Colonic mucosa (tissue), 4 donors: Measurements from ENCODE around the gene OR5A2. TPM values are rescaled to one million over a fixed set of nuclear protein-coding genes. Genes with fewer than 3 reads are reported as not detected.

ENCODE experiments used
- DNase-seq: peaks from one replicate; pipeline ENCODE4 v3.0.0-alpha.2; 2020
- H3K27ac ChIP-seq: fragments of 200-600 bp; one replicate; pipeline ENCODE4 v1.8.0; 2021
- H3K27me3 ChIP-seq: fragments of 200-600 bp; one replicate; pipeline ENCODE4 v1.8.0; 2021
- H3K36me3 ChIP-seq: fragments of 200-600 bp; one replicate; pipeline ENCODE4 v1.8.0; 2021
- H3K4me1 ChIP-seq: fragments of 200-600 bp; one replicate; pipeline ENCODE4 v1.8.0; 2021; ENCODE audit warnings: mild to moderate bottlenecking
- H3K4me3 ChIP-seq: fragments of 200-600 bp; one replicate; pipeline ENCODE4 v1.8.0; 2021
- H3K9ac ChIP-seq, 2 donors: one replicate each; pipeline ENCODE4 v1.7.0; 2013; ENCODE audit warnings: control low read depth in 2 of 2, low read depth in 2 of 2, low read length in 2 of 2
- H3K9me3 ChIP-seq: fragments of 200-600 bp; one replicate; pipeline ENCODE4 v1.8.0; 2021
- CTCF ChIP-seq: fragments of 200-600 bp; IDR thresholded peaks from one replicate; pipeline ENCODE4 v1.8.0; 2022; ENCODE audit warnings: antibody characterized with exemption, mild to moderate bottlenecking
- intact Hi-C: fragments of 100-400 bp; cut with DNase I; formaldehyde crosslinking; loops from one replicate; pipeline ENCODE4 v1.14.1; 2022
- total RNA-seq, 2 donors: library from RNA; stranded (reverse); fragmentation: NEBNext Ultra II Directional in 1 of 2; extraction: Animal tissue kit (Norgen Biotek cat#: 25700) in 1 of 2; gene quantifications; one replicate each; pipeline ENCODE4 v1.2.1, GENCODE V29; 2021
- donor health status: healthy.
- donor health status: DM: no; HTN: no; CAD: no.
- donor health status: DM: no; HTN: no; CAD: no.

Gene OR5A2
- not detected for total RNA-seq

GRCh38 chr11:59426361-59427067 is at the start of gene OR5A2:
Gene OR5A2, minus strand, starts transcription at chr11:59426413. Its CDS starts 3,460 bp downstream, at chr11:59422953.
- H3K36me3 ChIP-seq: no peaks in the 10 kb centered on the region
- H3K4me1 ChIP-seq: no peaks in the 10 kb centered on the region
- H3K9ac ChIP-seq: no peak within 1 kb of the TSS
- intact Hi-C loops: loop anchor here (10.0 kb wide), 1 partner anchor 142 kb away; no protein-coding TSS in a partner anchor
- no peaks in the 10 kb centered on the region for H3K9me3 ChIP-seq
- no peaks in the 10 kb centered on the region for H3K27me3 ChIP-seq
- H3K4me3 ChIP-seq: no peak within 1 kb of the TSS
- TF ChIP-seq CTCF: no peak
- DNase-seq: no peak
- H3K27ac ChIP-seq: no peak within 1 kb of the TSS

GRCh38 chr11:59475176-59475575 is 49.0 kb upstream of the OR5A2 start:
- H3K9me3 ChIP-seq: no peaks in the 10 kb centered on the region
- no peak overlapping the region for H3K9ac ChIP-seq
- DNase-seq: no peak
- no peak for TF ChIP-seq CTCF
- no peak overlapping the region for H3K27ac ChIP-seq
- no peaks in the 10 kb centered on the region for H3K27me3 ChIP-seq
- intact Hi-C loops: no loop called here
- H3K4me1 ChIP-seq: no peaks in the 10 kb centered on the region
- no peaks in the 10 kb centered on the region for H3K36me3 ChIP-seq
- no peak overlapping the region for H3K4me3 ChIP-seq

GRCh38 chr11:59473015-59473414 is 46.8 kb upstream of the OR5A2 start, which contains the start of gene OR4D10:
Gene OR4D10, plus strand, starts transcription at chr11:59473315. Its CDS starts 4,115 bp downstream, at chr11:59477430.
- Histone ChIP-seq H3K4me1 (no peaks in the 10 kb centered on the region), H3K9me3 (no peaks in the 10 kb centered on the region), H3K9ac (no peak within 1 kb of the TSS), H3K36me3 (no peaks in the 10 kb centered on the region), H3K27me3 (no peaks in the 10 kb centered on the region), H3K27ac (no peak within 1 kb of the TSS), H3K4me3 (no peak within 1 kb of the TSS)
- intact Hi-C loops: no loop called here
- DNase-seq: no peak
- no peak for TF ChIP-seq CTCF

GRCh38 chr11:59463190-59463641 is 37.0 kb upstream of the OR5A2 start:
- DNase-seq: no peak
- intact Hi-C loops: no loop called here
- Histone ChIP-seq H3K27ac (no peak overlapping the region), H3K27me3 (no peaks in the 10 kb centered on the region), H3K9ac (no peak overlapping the region), H3K4me3 (no peak overlapping the region), H3K4me1 (no peaks in the 10 kb centered on the region), H3K9me3 (no peaks in the 10 kb centered on the region), H3K36me3 (no peaks in the 10 kb centered on the region)
- no peak for TF ChIP-seq CTCF

- Histone ChIP-seq H3K9ac (no peak overlapping the region), H3K36me3 (no peaks in the 10 kb centered on the region), H3K27ac (no peak overlapping the region), H3K9me3 (no peaks in the 10 kb centered on the region), H3K4me1 (no peaks in the 10 kb centered on the region), H3K4me3 (no peak overlapping the region), H3K27me3 (no peaks in the 10 kb centered on the region)
- intact Hi-C loops: no loop called here
- no peak for TF ChIP-seq CTCF
- DNase-seq: no peak
Measured at GRCh38 chr11:59459916-59460315, 33.7 kb upstream of the OR5A2 start.
